Mucosa of rectum (tissue), 2 donors: ENCODE results near the gene STING1.
"Not testable (repeated sequence)": the region's sequence is repeated elsewhere in the genome, so short reads cannot be mapped to it uniquely, and the experiment has no call there.

Experiments used
- H3K27ac ChIP-seq, 2 donors: one replicate each; pipeline ENCODE4 v1.7.0; 2013; ENCODE audit warnings: inconsistent platforms in 2 of 2, low read depth in 2 of 2, low read length in 2 of 2
- H3K27me3 ChIP-seq, 2 donors: one replicate each; pipeline ENCODE4 v1.7.0; 2013; ENCODE audit warnings: low read length in 2 of 2; ENCODE audit not compliant: control insufficient read depth in 2 of 2, insufficient read depth in 2 of 2
- H3K36me3 ChIP-seq, 2 donors: one replicate each; pipeline ENCODE4 v1.7.0; 2013; ENCODE audit warnings: low read length in 2 of 2; ENCODE audit not compliant: control insufficient read depth in 2 of 2, insufficient read depth in 2 of 2
- H3K4me1 ChIP-seq, 2 donors: one replicate each; pipeline ENCODE4 v1.7.0; 2013; ENCODE audit warnings: low read length in 2 of 2, mild to moderate bottlenecking in 1 of 2; ENCODE audit not compliant: control insufficient read depth in 2 of 2, insufficient read depth in 2 of 2
- H3K4me3 ChIP-seq, 2 donors: one replicate each; pipeline ENCODE4 v1.7.0; 2013; ENCODE audit warnings: low read length in 2 of 2
- H3K9ac ChIP-seq, 2 donors: one replicate each; pipeline ENCODE4 v1.7.0; 2013; ENCODE audit warnings: low read length in 2 of 2, low read depth in 1 of 2, mild to moderate bottlenecking in 1 of 2
- H3K9me3 ChIP-seq, 2 donors: one replicate each; pipeline ENCODE4 v1.7.0; 2013; ENCODE audit warnings: low read length in 2 of 2; ENCODE audit not compliant: control insufficient read depth in 2 of 2
- donor health status: healthy.
- donor health status: Normal muscosa, but diverticular disease.

The STING1 gene

DNA sequence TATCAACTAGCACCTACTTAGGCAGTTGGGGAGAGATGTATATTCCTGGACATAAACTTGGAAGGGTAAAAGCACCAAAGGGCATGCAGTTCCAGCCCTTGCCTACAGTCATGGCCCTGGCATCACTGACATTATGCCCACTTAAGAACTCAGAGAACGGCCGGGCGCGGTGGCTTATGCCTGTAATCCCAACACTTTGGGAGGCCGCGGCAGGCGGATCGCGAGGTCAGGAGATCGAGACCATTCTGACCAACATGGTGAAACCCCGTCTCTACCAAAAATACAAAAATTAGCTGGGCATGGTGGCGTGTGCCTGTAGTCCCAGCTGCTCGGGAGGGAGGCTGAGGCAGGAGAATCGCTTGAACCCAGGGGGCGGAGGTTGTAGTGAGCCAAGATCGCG, 42.1 kb downstream of the STING1 start:
- H3K27me3 ChIP-seq, H3K9ac ChIP-seq, H3K36me3 ChIP-seq, H3K4me1 ChIP-seq, H3K27ac ChIP-seq, H3K4me3 ChIP-seq, H3K9me3 ChIP-seq: not testable (repeated sequence)

DNA sequence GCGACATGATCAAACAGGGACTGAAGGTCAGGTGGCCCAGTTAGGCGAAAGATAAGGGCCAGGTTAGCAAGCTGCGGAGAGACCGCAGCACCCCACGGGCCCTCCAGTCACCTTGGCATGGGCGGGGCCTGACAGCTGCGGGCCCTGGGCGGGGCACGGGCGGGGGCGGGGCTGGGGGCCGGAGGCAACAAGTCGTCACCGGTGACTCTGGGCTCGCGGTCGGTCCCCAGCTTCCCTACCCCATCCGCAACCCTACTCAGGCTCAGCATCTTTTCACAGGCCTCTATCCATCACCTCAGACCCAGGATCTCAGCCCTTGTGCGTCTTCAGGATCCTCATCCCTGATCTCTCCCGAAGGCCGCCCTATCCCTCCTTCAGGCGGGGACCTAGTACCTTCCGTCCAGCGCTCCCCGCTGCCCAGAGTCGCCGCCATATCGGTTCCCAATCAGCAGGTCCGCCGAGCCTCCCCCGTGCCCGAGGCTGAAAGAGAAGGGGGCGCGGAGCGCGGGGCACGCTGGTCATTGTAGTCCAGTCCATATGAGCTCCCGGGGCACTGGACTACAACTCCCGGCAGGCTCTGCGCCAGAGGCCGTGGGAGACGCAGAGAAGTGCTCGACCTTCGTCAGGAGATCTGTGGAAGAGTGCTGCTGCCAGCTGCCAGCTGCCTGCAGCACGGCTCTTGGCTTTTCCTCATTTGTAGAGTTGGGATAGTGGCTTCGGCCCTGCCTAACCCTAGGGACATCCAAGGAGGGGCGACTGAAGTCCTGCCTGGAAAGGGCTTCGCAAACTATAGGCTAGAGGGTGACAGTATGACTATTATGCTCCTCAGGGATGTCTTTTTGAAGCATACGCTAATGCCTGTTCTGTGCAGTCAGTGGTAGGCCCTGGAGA, 43.3 kb downstream of the STING1 start, which contains the start of gene DNAJC18:
Gene DNAJC18, minus strand, starts transcription at position 513 of the 891 bp plus-strand sequence. Its CDS starts 80 bp downstream, at position 433.
- Histone ChIP-seq H3K9me3 (no peaks in the 10 kb centered on the region), H3K9ac (peak within 1 kb of the TSS; percentile 91 to 96), H3K36me3 (no peaks in the 10 kb centered on the region), H3K27me3 (no peaks in the 10 kb centered on the region), H3K4me1 (peaks cover 4 to 5% of the 10 kb centered on the region in 2 donors), H3K4me3 (peak within 1 kb of the TSS; percentile 84 to 92), H3K27ac (peak within 1 kb of the TSS; percentile 93 to 96)

DNA sequence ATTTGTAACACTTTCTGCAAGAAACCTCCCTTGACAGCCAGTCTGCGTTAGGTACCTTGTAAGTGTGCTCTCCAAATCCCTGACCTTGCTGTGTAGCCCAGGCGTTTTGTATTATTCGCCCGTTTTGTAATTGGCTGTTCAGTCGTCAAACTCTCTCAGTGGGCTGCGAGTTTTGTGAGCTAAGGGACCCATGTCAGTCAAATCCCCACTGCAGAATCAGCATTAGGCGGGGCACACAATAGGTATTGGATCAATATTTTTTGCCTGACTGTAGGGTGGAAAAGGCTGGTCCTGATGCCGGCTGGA, 43.9 kb downstream of the STING1 start:
- H3K4me3 ChIP-seq = peak overlapping the region; percentile 84 to 92
- peaks cover 4 to 5% of the 10 kb centered on the region in 2 donors for H3K4me1 ChIP-seq
- peak overlapping the region in 1 of 2 donors; percentile 42 for H3K9ac ChIP-seq
- no peaks in the 10 kb centered on the region for H3K27me3 ChIP-seq
- H3K27ac ChIP-seq = peak overlapping the region; percentile 38 to 96
- no peaks in the 10 kb centered on the region for H3K36me3 ChIP-seq
- H3K9me3 ChIP-seq = no peaks in the 10 kb centered on the region

DNA sequence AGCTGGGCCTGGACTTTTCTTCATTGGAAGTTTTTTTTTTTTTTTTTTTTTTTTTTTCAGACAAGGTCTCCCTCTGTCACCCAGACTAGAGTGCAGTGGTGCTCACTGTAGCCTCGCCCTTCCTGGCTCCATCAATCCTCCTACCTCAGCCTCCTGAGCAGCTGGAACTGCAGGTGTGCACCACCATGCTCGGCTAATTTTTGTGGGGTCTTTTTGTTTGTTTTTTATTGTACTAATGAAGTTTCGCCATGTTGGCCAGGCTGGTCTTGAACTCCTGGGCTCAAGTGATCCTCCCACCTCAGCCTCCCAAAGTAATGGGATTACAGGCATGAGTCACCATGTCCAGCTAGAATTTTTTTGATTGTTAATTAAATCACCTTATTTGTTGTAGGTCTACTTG, 46.9 kb downstream of the STING1 start:
- Histone ChIP-seq H3K9me3 (no peaks in the 10 kb centered on the region), H3K27ac (no peak overlapping the region), H3K4me1 (peaks cover 4 to 5% of the 10 kb centered on the region in 2 donors), H3K27me3 (no peaks in the 10 kb centered on the region), H3K4me3 (no peak overlapping the region), H3K36me3 (no peaks in the 10 kb centered on the region), H3K9ac (no peak overlapping the region)

DNA sequence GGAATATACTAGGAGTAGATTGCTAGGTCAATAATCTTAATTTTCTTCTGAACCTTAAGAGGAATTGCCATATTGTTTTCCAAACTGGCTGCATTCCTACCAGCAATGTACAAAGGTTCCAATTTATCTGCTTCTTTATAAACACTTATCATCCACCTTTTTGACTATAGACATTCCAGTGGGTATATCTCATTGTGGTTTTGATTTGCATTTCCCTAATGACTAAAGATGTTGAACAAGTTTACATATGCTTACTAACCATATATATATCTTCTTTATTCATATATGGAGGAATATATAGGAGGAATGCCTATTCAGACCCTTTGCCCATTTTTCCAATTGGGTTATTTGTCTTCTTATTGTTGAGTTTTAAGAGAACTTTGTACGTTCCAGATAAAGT, 50.9 kb downstream of the STING1 start:
- Histone ChIP-seq H3K9me3 (no peaks in the 10 kb centered on the region), H3K27ac (no peak overlapping the region), H3K4me3 (no peak overlapping the region), H3K4me1 (no peaks in the 10 kb centered on the region), H3K9ac (no peak overlapping the region), H3K36me3 (no peaks in the 10 kb centered on the region), H3K27me3 (no peaks in the 10 kb centered on the region)

DNA sequence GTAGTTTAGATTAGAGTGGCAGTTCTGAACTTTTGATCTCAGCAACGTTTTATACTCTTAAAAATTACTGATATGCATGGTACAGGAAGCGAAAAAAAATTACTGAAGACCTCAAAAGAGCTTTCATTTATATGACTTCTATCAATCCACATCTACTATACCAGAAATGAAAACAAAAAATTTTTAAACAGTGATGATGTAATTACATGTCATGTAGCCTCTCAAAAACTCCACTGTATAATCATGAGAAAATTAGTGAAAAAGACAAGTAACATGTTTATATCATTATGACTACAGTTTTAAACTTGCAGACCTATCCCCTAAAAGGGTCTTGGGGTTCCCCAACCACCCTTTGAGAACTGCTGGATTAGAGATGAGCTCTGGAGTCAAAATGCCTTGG, 52.5 kb downstream of the STING1 start:
- Histone ChIP-seq H3K27me3 (no peaks in the 10 kb centered on the region), H3K27ac (no peak overlapping the region), H3K36me3 (peaks cover 0 to 2% of the 10 kb centered on the region in 2 donors), H3K4me1 (no peaks in the 10 kb centered on the region), H3K9ac (no peak overlapping the region), H3K4me3 (no peak overlapping the region), H3K9me3 (no peaks in the 10 kb centered on the region)

DNA sequence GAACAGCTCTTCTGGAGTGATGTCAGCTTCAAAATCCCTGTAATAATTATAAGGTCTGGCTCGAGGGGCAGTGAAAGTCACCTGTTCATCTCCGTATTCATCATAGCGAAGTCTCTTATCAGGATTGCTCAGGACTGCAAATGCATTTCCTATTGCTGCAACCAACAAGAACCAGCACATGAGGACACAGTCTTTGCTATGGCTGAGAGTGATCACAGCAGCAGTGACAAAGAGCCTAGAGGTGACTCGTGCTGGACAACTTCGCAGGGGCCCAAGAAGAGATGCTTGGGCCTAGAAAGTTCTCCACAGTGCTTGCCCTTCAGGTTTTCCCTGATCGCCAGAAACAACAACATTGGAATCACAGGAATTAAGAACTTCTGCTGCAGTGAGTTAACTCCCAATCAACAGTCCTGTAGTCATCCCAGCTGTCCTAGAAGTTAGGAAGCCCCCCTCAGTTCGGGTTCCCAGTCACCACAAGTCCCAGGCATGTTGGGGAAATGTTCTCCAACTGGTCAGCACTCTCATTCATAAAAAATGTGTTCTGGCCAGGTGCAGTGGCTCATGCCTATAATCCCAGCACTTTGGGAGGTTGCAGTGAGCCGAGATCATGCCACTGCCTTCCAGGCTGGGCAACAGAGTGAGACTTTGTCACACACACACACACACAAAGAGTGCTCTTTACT, 56.2 kb downstream of the STING1 start:
- no peaks in the 10 kb centered on the region for H3K4me1 ChIP-seq
- no peaks in the 10 kb centered on the region for H3K9me3 ChIP-seq
- H3K27ac ChIP-seq = no peak overlapping the region
- H3K27me3 ChIP-seq = no peaks in the 10 kb centered on the region
- H3K36me3 ChIP-seq = peaks cover 0 to 4% of the 10 kb centered on the region in 2 donors
- H3K4me3 ChIP-seq = no peak overlapping the region
- H3K9ac ChIP-seq = no peak overlapping the region
